Motor neuron (in vitro differentiated cells): ENCODE data around the gene SLCO3A1. TPM values are rescaled to one million over a fixed set of nuclear protein-coding genes. Genes with fewer than 3 reads are reported as not detected.

Source experiments
- ATAC-seq, 8 experiments: fragments of 200-7000 bp; cut with Tn5 transposase; replicated peaks in 6 of 8; 2 replicates each; pipeline ENCODE4 v1.8.0; 2021; ENCODE audit warnings: mild to moderate bottlenecking in 8 of 8, moderate library complexity in 8 of 8
- H3K27ac ChIP-seq, 2 donors: fragments of 250-450 bp; sonication (Bioruptor Pico); 2 replicates each; pipeline ENCODE4 v1.9.0; 2021; ENCODE audit warnings: antibody characterized with exemption in 2 of 2, mild to moderate bottlenecking in 2 of 2, moderate library complexity in 1 of 2
- H3K4me1 ChIP-seq, 2 donors: fragments of 250-450 bp; sonication (Bioruptor Pico); replicated peaks in 1 of 2; 2 replicates each; pipeline ENCODE4 v1.6.1; 2021; ENCODE audit warnings: antibody characterized with exemption in 2 of 2, mild to moderate bottlenecking in 2 of 2, moderate library complexity in 1 of 2
- H3K4me3 ChIP-seq, 5 donors: fragments of 250-450 bp; sonication (Bioruptor Pico); 2 replicates each; pipeline ENCODE4 v1.9.0; 2021; ENCODE audit warnings: antibody characterized with exemption in 5 of 5, mild to moderate bottlenecking in 5 of 5, moderate library complexity in 4 of 5
- WGBS, 10 experiments: fragments of 450-650 bp; shearing (Covaris generic); methylation state at CpG; one replicate each; pipeline ENCODE4 v1.0.0; 2022; 5-methylcytosine and 5-hydroxymethylcytosine counted together
- in situ Hi-C, 9 experiments: fragments of 400-800 bp; cut with MboI; loops; one replicate each; pipeline ENCODE4 v1.15.0; 2021; ENCODE audit warnings: low sequenced_read_pairs in 9 of 9, low pct_unique_long_range_greater_than_20kb in 2 of 9; ENCODE audit not compliant: unreplicated experiment in 9 of 9
- total RNA-seq, 8 experiments: library from RNA; unstranded; fragments of 300-600 nt; gene quantifications; 2 replicates each; pipeline versions ENCODE4 v1.2.3 to v1.2.4, GENCODE V29; 2022

SLCO3A1 gene
- total RNA-seq, 8 experiments from 2014 or later = 2.2 to 19.6 (median 4.9) TPM

GRCh38 chr15:92033314-92033713 lies 179.8 kb downstream of the SLCO3A1 start:
- Histone ChIP-seq H3K27ac (no peak overlapping the region), H3K4me3 (no peak overlapping the region), H3K4me1 (peaks cover 12 to 28% of the 10 kb centered on the region in 2 donors)
- in situ Hi-C loops = no loop called here
- peak in 3 of 8 experiments; percentile 17 to 62 (median 58) for ATAC-seq
- 8 to 86% (median 80%) methylated on average over 2 to 8 of the region's 9 CpGs; no CpG with 5 or more reads in 5 of the 10 experiments for WGBS, 10 experiments

DNA sequence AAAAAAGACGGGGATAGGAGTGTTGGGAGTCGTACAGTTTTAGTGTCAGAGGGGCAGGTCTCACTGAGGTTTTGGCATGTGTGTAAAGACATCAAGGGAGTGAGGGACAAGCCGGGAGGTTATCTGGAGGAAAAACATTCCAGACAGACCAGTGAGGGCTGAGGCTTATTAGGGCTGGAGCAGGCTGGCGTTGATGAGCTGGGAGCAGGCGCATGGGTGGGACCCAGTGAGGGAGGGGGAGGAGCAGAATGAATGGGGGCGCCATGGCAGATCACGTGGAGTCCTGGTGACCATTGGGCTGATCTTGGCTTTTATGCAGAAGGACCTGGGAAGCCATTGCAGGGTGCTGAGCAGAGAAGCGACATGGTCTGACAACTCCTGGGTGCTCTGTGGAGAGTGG lies 180.2 kb downstream of the SLCO3A1 start:
- H3K4me1 ChIP-seq = peaks cover 9 to 24% of the 10 kb centered on the region in 2 donors
- H3K4me3 ChIP-seq = no peak overlapping the region
- no peak overlapping the region for H3K27ac ChIP-seq
- WGBS, 10 experiments = 43 to 100% (median 100%) methylated on average over 2 to 4 of the region's 8 CpGs; no CpG with 5 or more reads in 6 of the 10 experiments
- in situ Hi-C loops = no loop called here
- ATAC-seq = peak in 3 of 8 experiments; percentile 8 to 73 (median 66)

DNA sequence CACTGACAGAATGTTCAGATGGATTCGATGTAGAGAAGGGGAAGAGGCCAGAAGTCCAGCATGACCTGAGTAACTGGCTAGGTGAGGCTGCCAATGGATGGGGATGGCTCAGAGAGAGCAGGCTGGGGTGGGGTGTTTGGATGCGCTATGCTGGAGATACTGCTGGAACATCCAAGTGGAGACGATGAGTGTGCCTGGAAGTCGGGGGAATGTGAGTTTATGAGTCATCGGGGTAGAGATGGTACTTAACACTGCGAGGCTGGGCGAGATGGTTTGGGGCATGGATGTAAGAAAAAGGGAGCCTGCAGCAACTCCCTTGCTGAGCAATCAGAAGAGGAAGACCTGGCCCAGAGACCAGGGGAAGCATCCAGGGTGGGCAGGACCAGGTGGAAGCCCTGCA lies 180.7 kb downstream of the SLCO3A1 start:
- in situ Hi-C loops = no loop called here
- H3K27ac ChIP-seq = no peak overlapping the region
- H3K4me3 ChIP-seq = no peak overlapping the region
- peak in 1 of 8 experiments; percentile 11 for ATAC-seq
- WGBS, 10 experiments = 0 to 100% (median 93%) methylated on average over 1 to 4 of the region's 7 CpGs; no CpG with 5 or more reads in 3 of the 10 experiments
- peaks cover 9 to 19% of the 10 kb centered on the region in 2 donors for H3K4me1 ChIP-seq

DNA sequence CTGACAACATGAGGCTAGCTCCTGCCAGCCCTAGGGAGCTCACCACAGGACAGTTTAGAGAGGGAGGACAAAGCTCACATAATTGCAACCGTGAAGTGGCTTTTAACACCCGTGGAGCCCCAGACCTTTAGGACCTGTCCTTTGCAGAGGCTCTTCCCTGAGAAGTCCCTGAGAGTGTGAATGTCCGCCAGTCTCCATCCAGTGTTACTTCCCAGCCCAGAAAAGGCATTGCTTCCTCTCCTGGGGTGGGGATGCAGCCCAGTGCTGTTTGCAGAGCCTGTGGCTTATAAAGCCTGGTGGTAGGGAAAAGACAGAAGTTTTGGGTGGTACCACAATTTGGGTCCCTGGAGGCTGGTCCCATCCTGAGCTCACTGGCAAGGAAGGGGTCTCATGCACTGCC lies 182.0 kb downstream of the SLCO3A1 start:
- Histone ChIP-seq H3K4me1 (peaks cover 1 to 5% of the 10 kb centered on the region in 2 donors), H3K27ac (no peak overlapping the region), H3K4me3 (no peak overlapping the region)
- WGBS, 10 experiments = 0 to 83% (median 47%) methylated on average over 1 to 2 of the region's 3 CpGs; no CpG with 5 or more reads in 4 of the 10 experiments
- in situ Hi-C loops = no loop called here
- peak in 1 of 8 experiments; percentile 53 for ATAC-seq

GRCh38 chr15:92035961-92036360 lies 182.5 kb downstream of the SLCO3A1 start:
- in situ Hi-C loops = no loop called here
- peak in 1 of 8 experiments; percentile 42 for ATAC-seq
- peaks cover 0 to 1% of the 10 kb centered on the region in 2 donors for H3K4me1 ChIP-seq
- H3K27ac ChIP-seq = no peak overlapping the region
- H3K4me3 ChIP-seq = no peak overlapping the region
- 46 to 83% (median 68%) methylated on average over 1 to 2 of the region's 2 CpGs; no CpG with 5 or more reads in 6 of the 10 experiments for WGBS, 10 experiments

DNA sequence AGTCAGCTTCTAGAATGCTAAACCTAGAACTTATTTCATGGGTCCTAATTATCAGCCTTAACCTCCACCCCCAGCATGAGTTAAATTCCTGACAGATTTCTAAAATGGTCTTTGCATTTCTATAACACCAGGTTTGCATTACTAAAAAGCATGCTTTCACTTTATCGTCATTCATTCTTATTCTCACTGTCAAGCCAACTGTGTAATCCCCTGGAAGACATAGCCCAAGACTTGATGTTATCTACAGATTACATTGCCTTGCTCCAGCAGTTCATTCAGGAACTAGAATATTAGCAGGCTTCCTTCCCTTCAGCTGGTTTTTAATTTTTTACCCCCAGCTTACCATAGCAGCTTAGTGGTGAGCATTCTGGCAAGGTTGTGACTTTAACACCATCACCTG lies 184.0 kb downstream of the SLCO3A1 start:
- Histone ChIP-seq H3K4me1 (peaks cover 0 to 6% of the 10 kb centered on the region in 2 donors), H3K4me3 (no peak overlapping the region), H3K27ac (no peak overlapping the region)
- 17 to 88% (median 43%) methylated on average over 1 of the region's 1 CpG; no CpG with 5 or more reads in 3 of the 10 experiments for WGBS, 10 experiments
- in situ Hi-C loops = no loop called here
- no peak for ATAC-seq

DNA sequence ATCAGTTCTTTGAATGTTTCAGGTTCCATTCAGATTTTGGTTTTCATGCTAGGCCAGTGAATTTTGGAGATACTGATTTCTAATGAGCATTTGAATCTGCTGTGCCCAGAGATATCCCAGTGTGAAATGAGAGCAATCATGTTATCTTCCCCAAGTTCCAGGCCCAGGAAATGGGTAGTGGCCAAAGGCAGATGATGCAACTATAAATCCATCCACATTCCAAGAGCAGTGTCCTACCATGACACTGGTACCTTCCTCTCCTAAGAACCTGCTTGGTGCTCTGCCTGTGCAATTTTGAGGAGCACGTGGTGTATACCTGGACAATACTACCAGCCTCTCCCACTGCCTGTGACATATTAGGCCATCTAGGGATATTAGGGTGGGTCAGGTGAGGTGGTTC lies 186.8 kb downstream of the SLCO3A1 start:
- in situ Hi-C loops = no loop called here

DNA sequence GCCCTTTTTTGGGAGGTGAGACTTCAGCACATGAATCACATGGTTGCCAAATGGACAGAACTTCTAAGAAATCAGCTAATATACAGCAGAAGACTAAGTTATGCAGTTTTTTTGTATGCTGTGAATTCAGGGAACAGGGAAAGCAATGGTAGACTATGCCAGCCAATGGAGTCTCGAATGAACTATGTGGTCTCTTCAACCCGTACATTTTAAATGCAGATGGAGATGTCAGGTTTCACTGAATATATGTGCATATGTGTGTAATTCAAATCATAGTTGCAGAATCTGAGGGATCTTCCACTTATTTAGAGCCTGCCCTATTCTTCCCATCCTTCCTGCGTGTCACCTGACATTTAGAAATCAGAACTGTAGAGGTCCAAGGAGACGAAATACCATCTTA lies 187.9 kb downstream of the SLCO3A1 start:
- WGBS, 10 experiments = 0 to 100% (median 60%) methylated on average over 1 to 4 of the region's 4 CpGs; no CpG with 5 or more reads in 1 of the 10 experiments
- no peak overlapping the region for H3K27ac ChIP-seq
- in situ Hi-C loops = no loop called here
- peaks cover 0 to 10% of the 10 kb centered on the region in 2 donors for H3K4me1 ChIP-seq
- no peak overlapping the region for H3K4me3 ChIP-seq
- ATAC-seq = peak in 6 of 8 experiments; percentile 52 to 98 (median 92)

More for the DNA sequence above, 186.8 kb downstream of the SLCO3A1 start:
- no peak overlapping the region for H3K4me3 ChIP-seq
- WGBS, 10 experiments = 0 to 100% (median 80%) methylated on average over 1 of the region's 1 CpG; no CpG with 5 or more reads in 4 of the 10 experiments
- no peak for ATAC-seq
- H3K27ac ChIP-seq = no peak overlapping the region
- H3K4me1 ChIP-seq = peaks cover 0 to 10% of the 10 kb centered on the region in 2 donors

GRCh38 chr15:92043283-92043682 lies 189.8 kb downstream of the SLCO3A1 start:
- Histone ChIP-seq H3K27ac (no peak overlapping the region), H3K4me1 (peaks cover 0 to 10% of the 10 kb centered on the region in 2 donors), H3K4me3 (no peak overlapping the region)
- in situ Hi-C loops = no loop called here
- 67 to 100% (median 83%) methylated on average over 1 to 3 of the region's 3 CpGs; no CpG with 5 or more reads in 2 of the 10 experiments for WGBS, 10 experiments
- no peak for ATAC-seq

GRCh38 chr15:92044203-92044909 lies 190.8 kb downstream of the SLCO3A1 start:
- ATAC-seq = no peak

GRCh38 chr15:92047900-92048299 lies 194.4 kb downstream of the SLCO3A1 start:
- WGBS, 10 experiments = 80 to 100% (median 96%) methylated on average over 1 to 4 of the region's 4 CpGs; no CpG with 5 or more reads in 5 of the 10 experiments
- H3K4me3 ChIP-seq = no peak overlapping the region
- no peak overlapping the region for H3K27ac ChIP-seq
- in situ Hi-C loops = no loop called here
- ATAC-seq = no peak
- H3K4me1 ChIP-seq = peaks cover 2 to 7% of the 10 kb centered on the region in 2 donors

More at GRCh38 chr15:92044203-92044909, 190.8 kb downstream of the SLCO3A1 start:
- 74 to 100% (median 91%) methylated on average over 1 to 9 of the region's 10 CpGs; no CpG with 5 or more reads in 2 of the 10 experiments for WGBS, 10 experiments
- Histone ChIP-seq H3K4me3 (no peak overlapping the region), H3K4me1 (peaks cover 0 to 10% of the 10 kb centered on the region in 2 donors), H3K27ac (no peak overlapping the region)
- in situ Hi-C loops = no loop called here

DNA sequence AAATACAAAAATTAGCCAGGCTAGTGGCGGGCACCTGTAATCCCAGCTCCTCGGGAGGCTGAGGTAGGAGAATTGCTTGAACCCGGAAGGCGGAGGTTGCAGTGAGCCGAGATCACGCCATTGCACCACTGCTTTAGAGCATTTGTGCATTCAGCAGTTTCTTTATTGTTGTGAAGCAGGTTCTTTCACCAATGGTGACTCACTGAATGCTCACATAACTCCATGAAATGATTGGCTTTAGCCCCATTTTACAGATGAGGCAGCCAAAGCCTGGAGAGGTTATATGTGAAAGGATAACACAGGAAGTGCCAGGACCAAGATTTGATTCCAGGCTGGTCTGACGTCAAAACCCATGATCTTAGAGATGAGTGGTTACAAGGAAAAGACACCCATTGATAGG lies 195.2 kb downstream of the SLCO3A1 start:
- ATAC-seq = no peak
- Histone ChIP-seq H3K27ac (no peak overlapping the region), H3K4me1 (peaks cover 2 to 3% of the 10 kb centered on the region in 2 donors), H3K4me3 (no peak overlapping the region)
- in situ Hi-C loops = no loop called here
- 64 to 100% (median 90%) methylated on average over 1 to 7 of the region's 7 CpGs; no CpG with 5 or more reads in 4 of the 10 experiments for WGBS, 10 experiments

DNA sequence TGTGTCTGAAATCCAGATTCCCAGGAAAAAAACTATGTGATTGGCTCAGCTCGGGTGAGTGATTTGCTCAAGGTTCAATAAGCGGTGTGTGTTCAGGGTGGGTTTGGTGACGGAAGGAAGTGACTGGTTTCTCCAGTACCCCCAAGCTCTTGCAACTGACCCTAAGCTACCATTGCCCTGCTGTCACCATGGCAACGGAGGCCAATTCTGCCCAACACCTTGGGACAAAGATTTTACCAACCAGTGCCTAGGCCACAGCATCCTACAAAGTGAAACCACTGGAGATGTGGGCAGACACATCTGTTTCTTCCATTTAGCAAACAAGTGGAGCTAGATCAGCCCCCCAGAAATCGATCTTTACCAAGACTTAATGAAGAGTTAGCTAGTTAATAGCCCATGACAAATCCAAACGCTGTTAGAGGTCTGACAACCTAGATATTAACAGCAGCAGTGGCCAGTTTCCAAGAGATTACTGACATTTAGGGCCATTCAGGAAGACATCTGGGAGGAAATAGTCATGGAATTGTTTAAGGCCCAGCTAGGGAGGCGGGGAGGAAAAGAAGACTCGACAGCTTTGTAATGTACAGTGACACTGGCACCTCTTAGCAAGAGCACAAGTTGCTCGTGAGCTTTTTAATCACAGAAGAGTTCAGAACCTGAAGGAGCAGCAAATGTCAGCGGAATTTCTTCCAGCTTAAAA lies 195.9 kb downstream of the SLCO3A1 start:
- Histone ChIP-seq H3K4me3 (no peak overlapping the region), H3K27ac (no peak overlapping the region), H3K4me1 (peaks cover 2 to 3% of the 10 kb centered on the region in 2 donors)
- 44 to 100% (median 66%) methylated on average over 1 to 8 of the region's 10 CpGs; no CpG with 5 or more reads in 2 of the 10 experiments for WGBS, 10 experiments
- ATAC-seq = peak in 1 of 8 experiments; percentile 56
- in situ Hi-C loops = no loop called here
